NCI-H226 (cell line): ENCODE results near the gene TEX29.

Source experiments
- DNase-seq: peaks from one replicate; pipeline ENCODE4 v3.0.0-alpha.2; 2015

Gene TEX29

GRCh38 chr13:111344471-111345191 is 24.2 kb downstream of the TEX29 start:
- DNase-seq: no peak

- DNase-seq: no peak
Measured at GRCh38 chr13:111345682-111346081, 25.2 kb downstream of the TEX29 start.

GRCh38 chr13:111346101-111346680 is 25.7 kb downstream of the TEX29 start:
- DNase-seq: no peak

GRCh38 chr13:111347438-111347837 is 27.0 kb downstream of the TEX29 start:
- no peak for DNase-seq

- no peak for DNase-seq
Measured at GRCh38 chr13:111353508-111353907, 33.1 kb downstream of the TEX29 start.

- DNase-seq: no peak
Measured at GRCh38 chr13:111354789-111355188, 34.3 kb downstream of the TEX29 start.

GRCh38 chr13:111356795-111357194 is 36.4 kb downstream of the TEX29 start:
- DNase-seq: no peak

GRCh38 chr13:111359237-111359915 is 38.9 kb downstream of the TEX29 start:
- no peak for DNase-seq

- DNase-seq: no peak
Measured at GRCh38 chr13:111359930-111360329, 39.5 kb downstream of the TEX29 start.

GRCh38 chr13:111360452-111360851 is 40.0 kb downstream of the TEX29 start:
- no peak for DNase-seq

- DNase-seq: no peak
Measured at GRCh38 chr13:111361046-111361872, 40.8 kb downstream of the TEX29 start.

- DNase-seq: no peak
Measured at GRCh38 chr13:111361873-111362648, 41.6 kb downstream of the TEX29 start.

- DNase-seq: no peak
Measured at GRCh38 chr13:111363121-111363520, 42.7 kb downstream of the TEX29 start.

- DNase-seq: no peak
Measured at GRCh38 chr13:111363591-111363990, 43.1 kb downstream of the TEX29 start.

GRCh38 chr13:111365149-111366005 is 44.9 kb downstream of the TEX29 start:
- DNase-seq: no peak

- DNase-seq: no peak
Measured at GRCh38 chr13:111367340-111367739, 46.9 kb downstream of the TEX29 start.

- no peak for DNase-seq
Measured at GRCh38 chr13:111368091-111368490, 47.6 kb downstream of the TEX29 start.

- DNase-seq: no peak
Measured at GRCh38 chr13:111370147-111370546, 49.7 kb downstream of the TEX29 start.

GRCh38 chr13:111370570-111371535 is 50.4 kb downstream of the TEX29 start:
- no peak for DNase-seq

GRCh38 chr13:111371720-111372119 is 51.3 kb downstream of the TEX29 start:
- no peak for DNase-seq
